SHP77 (cell line): ENCODE results near the gene SF3A1.

ENCODE experiments used
- DNase-seq, 2 experiments: peaks; one replicate each; lab custom pipeline; 2025; lab: John Stamatoyannopoulos, UW

The SF3A1 gene

GRCh38 chr22:30305519-30305905, 51.2 kb downstream of the SF3A1 start:
- DNase-seq, result no peak

DNA sequence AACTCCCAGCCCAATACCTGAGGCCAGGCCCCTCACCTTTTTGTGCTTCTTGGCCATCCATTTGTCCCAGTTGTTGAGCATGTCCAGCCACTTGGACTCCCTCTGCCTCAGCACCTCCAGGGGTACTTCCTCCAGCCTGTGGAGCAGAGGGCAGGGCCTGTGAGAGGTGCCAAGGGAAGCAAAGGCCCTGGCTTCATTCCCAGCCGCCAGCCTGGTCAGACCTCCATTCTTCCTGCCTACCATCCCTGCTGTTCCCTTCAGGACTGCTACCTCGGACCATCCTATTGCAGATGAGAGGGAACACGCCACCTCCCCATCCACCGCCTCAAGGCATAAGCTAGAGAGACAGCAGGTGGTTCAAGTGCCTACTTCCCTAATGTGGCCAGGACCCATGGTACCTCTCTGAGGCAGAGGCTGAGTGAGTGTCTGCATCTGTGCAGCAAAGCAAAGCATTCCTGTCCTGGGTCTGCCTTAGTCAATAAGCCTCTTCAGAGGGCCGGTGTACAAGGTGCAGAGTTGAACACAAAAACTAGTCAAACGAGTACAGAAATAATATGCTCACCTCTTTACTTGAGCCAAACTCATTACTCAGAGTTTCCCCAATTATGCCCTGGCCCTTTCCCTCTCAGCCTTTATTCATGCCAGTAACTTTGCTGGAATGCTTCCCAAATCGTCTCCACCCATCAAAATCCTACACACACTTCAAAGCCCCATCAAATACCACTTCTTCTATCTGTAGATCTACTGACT, 52.0 kb downstream of the SF3A1 start:
- DNase-seq, result no peak

GRCh38 chr22:30302810-30303138, 53.9 kb downstream of the SF3A1 start:
- DNase-seq, result no peak

DNA sequence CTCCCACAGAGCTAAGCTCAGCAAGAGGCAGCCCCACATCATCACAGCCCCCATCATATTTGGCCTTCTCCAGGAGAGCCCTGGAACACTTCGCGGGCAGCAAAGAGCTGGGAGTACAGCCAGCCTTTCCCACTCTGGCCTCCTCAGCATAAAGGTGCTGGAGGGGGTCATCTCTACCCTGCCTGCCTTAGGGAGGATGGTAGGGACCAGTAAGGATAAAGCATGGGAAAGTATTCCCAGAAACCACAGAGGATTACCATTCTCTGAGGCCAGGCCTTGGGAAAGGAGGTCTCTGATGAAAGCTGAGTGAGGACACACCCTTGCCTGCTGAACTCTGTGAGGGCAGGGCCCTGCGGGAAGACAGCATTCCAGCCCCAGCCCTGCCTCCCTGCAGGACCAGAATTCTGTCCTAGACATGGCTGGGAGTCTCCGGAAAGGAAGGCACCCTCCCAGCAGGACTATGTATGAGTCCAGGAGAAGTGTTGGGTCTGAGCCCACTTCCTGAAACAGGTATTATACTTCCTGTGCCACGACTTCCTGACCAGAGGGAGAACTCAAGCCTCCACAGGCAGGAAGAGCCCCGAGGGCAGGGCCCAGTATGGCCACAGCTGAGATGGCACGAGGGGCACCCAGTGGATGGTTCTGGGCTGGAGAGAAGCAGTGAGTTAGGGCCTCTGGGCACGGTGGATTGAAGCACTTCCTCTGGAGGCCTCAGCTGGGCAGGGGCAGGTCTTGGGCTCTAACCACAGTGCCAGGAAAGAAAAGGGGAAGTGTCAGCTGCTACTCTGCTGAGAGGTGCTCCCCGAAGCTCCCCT, 54.5 kb downstream of the SF3A1 start:
- no peak for DNase-seq

GRCh38 chr22:30299322-30299721, 57.4 kb downstream of the SF3A1 start:
- DNase-seq, result no peak

- no peak for DNase-seq
These were observed 58.5 kb downstream of the SF3A1 start for GRCh38 chr22:30297991-30298701.

DNA sequence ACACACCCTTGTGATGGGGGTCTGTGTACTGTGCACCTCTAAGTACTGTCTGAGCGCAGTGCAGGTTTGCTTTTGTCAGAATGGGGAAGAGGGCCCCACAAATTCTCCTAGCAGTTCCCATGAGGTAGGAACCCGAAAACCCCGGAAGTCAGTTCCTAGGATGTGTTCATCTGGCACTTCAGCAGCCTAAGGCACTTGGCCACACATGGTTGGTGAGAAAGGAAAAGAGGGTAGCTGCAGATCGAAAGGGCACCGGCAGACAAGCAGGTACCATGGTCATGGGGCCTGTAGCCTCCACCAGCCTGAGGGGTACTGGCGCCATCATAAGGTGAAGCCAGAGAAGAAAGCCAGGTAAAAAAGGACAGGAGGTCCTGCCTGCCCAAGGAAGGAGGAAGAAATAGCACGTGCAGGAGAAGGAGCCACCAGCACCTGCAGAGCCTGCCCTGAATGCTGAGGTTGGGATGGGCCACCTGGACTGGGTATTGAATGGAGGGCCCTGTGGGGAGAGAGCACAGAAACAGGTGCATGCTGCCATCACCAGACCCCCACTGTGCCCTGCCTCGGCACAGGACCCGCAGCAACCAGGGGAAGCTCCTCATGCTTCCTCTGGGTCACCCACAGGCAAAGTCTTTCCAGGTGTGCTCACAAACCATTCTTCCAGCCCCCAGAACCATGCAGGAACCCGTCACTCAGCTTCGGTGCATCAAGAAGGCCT, 59.3 kb downstream of the SF3A1 start:
- no peak for DNase-seq

DNA sequence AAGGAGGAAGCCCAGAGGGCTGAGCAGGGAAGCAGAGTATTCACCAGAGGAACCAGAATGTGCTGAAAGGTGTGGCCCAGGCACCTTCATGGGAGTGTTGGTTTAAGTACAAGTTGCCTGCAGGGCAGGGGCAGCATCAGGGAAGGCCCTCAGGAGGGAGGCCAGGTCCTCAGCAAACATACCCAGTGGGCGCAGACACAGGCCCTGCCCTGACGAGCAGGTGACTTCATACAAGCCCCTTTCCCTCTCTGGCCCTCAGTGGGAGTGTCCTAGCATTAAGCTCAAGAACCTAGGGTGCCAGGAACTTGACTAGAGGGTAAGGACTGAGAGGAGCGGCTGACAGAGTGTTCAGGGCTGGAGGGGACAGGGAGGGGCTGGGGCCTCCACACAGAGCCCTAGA, 59.9 kb downstream of the SF3A1 start:
- no peak for DNase-seq

- DNase-seq, result no peak
These were observed 60.4 kb downstream of the SF3A1 start for GRCh38 chr22:30296324-30296723.

DNA sequence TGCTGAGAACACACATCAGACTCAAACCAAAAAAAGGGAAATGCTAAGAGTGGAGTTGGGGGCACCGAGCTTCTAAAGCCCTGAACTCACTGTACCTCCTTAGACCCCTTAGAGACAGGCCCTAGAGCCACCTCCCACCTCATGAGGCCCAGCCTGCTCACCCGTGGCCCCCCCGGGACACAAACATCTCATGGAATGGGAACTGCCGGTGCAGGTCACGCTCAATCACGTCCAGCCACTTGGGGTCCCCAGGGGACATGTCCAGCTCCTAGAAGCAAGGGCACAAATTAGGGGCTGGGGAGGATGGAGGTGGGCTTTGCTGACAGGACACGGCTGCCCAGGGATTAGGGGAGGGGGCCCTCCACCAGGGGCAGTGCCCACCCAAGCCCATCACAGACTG, 61.1 kb downstream of the SF3A1 start:
- no peak for DNase-seq

DNA sequence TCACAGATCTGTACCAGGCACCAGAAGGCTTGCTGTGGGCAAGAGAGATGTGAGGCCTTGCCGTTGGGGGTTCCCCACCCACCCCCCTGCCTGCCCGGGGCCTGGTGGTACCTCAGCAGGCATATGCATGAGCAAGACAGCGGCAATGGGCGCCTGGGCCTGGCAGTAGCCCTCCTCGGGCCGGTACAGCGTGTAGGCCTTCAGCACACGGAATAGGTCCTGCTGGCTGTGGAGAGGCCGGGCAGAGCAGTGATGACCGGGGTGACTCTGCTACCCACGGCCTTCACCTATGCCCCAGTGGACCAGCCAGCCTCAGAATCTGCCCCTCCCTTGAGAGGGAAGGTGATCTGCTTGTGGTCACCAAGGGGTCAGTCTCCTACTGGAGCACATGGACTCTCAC, 61.9 kb downstream of the SF3A1 start:
- no peak for DNase-seq

- DNase-seq, result peak; percentile 80 to 84
These were observed 62.6 kb downstream of the SF3A1 start for GRCh38 chr22:30294066-30294465.

- DNase-seq, result no peak
These were observed 63.7 kb downstream of the SF3A1 start for GRCh38 chr22:30293026-30293425.

DNA sequence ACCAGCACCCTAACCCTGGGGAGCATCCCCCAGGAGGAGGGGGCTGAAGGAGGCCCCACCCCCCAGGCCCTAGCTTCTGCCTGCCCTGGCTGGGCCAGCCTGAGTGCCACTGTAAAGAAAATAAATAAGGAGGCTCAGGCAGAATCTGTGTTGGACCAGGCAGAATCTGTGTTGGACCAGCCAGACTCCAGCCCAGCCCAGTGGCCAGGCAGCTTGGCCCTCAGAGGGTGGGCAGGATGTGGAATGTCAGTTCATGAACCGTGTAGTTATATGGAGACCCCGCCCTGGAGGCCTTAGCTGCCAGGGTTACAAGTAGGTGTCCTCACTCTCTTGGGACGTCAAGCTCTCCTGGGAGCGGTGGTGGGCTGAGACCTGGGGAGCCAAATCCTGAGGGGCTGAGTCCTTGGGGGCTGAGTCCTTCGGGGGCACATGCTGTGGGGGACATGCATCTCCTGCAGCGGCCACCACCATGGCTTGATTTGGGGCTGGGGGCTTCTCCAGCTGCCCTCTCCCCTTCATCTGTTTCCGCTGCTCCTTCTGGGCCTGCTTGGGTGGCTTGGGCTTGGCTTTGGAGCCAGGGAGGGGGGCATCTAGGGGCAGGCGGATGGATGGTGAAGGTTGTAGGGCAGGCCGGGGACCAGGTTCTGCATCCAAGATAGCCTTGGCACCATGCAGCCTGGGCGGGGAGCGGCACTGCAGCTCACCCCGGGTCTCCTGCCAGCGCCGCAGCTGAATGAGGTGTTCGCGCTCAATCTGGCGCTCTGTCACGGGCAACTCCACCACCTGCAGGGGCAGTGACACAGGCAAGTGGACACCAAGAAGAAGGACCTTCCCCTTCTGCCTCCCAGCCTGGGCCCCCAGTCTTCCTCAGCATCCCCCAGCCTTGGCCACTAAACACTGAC, 64.4 kb downstream of the SF3A1 start:
- DNase-seq, result no peak

GRCh38 chr22:30291058-30291892, 65.4 kb downstream of the SF3A1 start:
- DNase-seq, result peak; percentile 81 to 91

DNA sequence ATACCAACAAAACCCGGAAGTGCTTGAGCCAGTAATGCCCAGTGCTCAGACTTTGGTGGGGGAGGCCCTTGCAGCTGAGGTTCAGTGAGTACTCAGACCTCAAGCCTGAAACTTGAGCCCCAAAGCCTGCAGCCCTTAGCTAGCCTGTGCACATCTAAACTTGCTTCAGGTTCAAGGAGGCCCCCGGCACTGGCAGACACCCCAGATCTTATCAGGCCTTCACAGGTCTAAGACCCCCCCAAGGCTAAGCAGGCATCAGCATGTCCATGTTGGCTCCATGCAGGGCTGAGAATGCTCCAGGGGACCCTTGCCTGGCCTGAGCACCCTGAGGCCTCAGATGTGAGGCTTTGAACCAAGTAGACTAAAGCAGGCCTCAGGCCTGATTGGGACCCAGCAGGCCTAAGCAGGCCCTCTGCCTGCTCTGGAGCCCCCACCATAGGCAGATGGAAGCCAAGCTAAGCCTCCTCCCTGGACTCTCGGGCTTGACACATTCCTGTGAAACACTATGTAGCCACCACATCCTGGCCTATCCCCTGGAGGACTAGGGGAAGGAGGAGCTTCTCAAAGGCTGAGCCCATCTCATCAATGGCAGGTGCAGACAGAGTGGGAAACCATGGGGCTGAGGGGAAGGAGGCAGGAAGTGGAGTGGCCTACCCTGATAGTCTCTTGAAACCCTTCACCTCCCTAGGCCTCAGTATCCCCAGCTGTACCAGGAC, 66.2 kb downstream of the SF3A1 start:
- DNase-seq, result peak; percentile 81 to 91

GRCh38 chr22:30289980-30290313, 66.7 kb downstream of the SF3A1 start:
- DNase-seq, result peak in 1 of 2 experiments; percentile 83

DNA sequence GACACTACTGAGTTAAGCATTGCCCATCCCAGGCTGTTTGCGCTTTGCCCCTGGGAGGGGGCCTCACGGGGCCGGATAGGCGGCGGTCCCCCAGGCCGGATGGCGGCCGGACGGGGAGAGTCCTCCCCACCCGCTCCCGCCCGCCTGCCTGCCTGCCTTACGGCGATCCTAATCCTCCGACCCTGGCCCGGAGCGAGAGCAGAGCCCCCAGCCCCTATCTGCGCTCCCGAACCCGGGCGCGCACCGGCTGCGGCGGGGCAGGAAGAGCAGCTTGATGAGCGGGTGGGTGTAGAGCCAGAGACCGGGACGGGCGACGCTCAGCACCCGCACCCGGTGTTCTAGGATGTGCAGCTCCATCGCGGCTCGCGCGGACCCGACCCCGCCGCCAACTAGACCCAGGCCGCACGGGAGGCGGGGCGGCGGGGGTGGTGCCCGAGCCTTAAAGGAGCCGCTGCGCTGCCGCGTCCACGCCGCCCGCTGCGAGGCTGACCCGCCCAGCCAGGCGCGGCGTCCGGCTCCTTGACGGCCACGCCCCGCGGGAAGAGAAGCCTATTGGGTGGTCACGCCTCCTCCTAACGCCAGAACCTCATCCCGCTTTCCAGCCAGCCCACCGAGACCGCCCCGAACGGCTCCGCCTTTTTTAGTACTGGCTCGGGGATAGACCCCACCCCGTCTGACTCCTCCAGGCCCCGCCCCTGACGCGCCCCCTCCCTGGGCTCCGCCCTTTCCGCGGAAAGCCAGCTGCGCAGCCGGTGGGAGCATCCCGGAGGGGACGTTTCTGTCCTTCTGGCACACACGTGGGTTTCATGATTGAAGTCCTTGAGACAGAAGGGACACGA, 67.3 kb downstream of the SF3A1 start, which contains the start of gene CASTOR1:
TSS of gene CASTOR1 (minus strand) at position 365 of the 839 bp plus-strand sequence. CDS start at position 357, 8 bp downstream.
- peak; percentile 99 for DNase-seq
